ENCODE measurements around the gene DLL4.

Gene DLL4

DNA sequence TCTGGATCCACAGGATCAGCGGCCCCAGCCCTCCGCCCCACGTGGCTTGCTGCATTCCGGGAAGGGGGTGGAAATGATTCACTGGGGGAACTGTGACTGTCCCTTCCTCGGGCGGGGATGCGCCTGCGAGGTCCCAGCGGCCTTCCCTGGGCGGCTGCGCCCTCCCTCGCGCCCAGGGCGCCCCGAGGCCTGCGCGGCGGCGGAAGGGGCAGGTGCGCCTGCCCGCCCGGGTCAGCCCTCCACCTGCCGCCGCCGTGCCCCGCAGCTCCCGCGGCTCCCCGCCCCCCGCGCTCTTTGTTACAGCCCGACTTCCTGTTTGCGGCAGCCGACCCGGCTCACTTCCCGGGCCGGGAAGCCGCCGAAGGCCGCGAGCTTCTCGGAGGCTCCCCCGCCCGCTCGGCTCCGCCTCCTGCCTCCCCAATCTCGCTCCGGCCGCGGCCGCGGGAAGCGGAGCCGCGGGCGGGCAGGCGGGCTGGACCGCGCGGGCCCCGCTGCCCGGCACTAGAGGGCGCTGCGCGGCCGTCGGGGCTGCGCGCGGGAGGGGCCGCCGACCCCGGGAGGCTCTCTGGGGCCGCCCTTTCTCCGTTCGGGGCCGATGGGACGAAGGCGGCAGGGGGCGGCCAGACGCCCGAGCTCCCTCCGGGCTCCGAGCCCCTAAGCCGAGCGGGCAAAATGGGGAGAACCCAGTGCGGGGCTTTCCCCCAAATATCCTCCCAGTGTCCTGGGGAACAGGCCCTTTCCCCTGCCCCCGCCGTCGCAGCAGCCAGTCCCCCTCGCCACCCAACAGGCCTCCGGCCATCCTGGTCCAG lies 12.6 kb downstream of the DLL4 start:
- Histone ChIP-seq H3K27ac (peak overlapping the region; percentile 87 to 89), H3K4me1 (peaks cover 0 to 50% (median 26%) of the 10 kb centered on the region in 4 donors), H3K36me3 (no peaks in the 10 kb centered on the region), H3K27me3 (no peaks in the 10 kb centered on the region), H3K9me3 (no peaks in the 10 kb centered on the region), H3K4me3 (peak overlapping the region; percentile 60 to 62)
- TF ChIP-seq, protein P1, sequence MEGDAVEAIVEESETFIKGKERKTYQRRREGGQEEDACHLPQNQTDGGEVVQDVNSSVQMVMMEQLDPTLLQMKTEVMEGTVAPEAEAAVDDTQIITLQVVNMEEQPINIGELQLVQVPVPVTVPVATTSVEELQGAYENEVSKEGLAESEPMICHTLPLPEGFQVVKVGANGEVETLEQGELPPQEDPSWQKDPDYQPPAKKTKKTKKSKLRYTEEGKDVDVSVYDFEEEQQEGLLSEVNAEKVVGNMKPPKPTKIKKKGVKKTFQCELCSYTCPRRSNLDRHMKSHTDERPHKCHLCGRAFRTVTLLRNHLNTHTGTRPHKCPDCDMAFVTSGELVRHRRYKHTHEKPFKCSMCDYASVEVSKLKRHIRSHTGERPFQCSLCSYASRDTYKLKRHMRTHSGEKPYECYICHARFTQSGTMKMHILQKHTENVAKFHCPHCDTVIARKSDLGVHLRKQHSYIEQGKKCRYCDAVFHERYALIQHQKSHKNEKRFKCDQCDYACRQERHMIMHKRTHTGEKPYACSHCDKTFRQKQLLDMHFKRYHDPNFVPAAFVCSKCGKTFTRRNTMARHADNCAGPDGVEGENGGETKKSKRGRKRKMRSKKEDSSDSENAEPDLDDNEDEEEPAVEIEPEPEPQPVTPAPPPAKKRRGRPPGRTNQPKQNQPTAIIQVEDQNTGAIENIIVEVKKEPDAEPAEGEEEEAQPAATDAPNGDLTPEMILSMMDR (IDR thresholded peaks at IDR 0.05) = peak; percentile 45 to 95
- intact Hi-C loops (cut with DNase I; ENCODE audit: low total_unique reads) = loop anchor here (5.0 kb wide), 2 partner anchors 34 to 81 kb away; no protein-coding TSS in a partner anchor
- peak; percentile 73 to 85 for DNase-seq

DNA sequence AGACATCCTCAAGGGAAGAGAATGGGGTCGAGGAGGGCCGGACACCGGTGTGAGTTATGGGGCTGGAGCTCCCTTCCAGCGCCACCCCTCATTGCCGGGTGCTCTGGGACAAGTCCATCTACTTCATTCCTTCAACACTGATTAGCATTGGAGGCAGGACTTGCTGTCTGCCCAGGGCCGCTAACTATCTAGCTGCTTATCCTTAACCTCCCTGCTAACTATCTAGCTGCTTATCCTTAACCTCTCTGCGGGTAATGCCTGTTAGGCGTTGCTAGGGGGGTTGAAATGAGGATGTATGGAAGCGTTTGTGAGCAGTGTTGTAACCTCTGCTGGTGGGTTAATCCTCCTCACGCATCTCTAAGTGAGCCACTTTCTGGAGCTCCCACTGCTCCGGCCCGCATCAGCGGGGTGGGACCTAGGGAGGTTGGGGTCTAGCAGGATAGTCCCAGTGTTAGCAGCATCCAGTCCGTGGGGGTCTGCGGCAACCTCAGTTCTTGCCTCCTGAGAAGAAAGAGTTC lies 13.3 kb downstream of the DLL4 start:
- intact Hi-C loops (cut with DNase I; ENCODE audit: low total_unique reads) = loop anchor here (5.0 kb wide), 2 partner anchors 35 to 80 kb away; no protein-coding TSS in a partner anchor
- peak overlapping the region; percentile 60 to 62 for H3K4me3 ChIP-seq
- TF ChIP-seq, protein P1 (IDR thresholded peaks at IDR 0.05) = no peak
- peak overlapping the region; percentile 87 to 89 for H3K27ac ChIP-seq
- H3K27me3 ChIP-seq = no peaks in the 10 kb centered on the region
- no peaks in the 10 kb centered on the region for H3K9me3 ChIP-seq
- H3K4me1 ChIP-seq = peaks cover 0 to 44% (median 23%) of the 10 kb centered on the region in 4 donors
- no peaks in the 10 kb centered on the region for H3K36me3 ChIP-seq
- DNase-seq = peak in 1 of 2 donors; percentile 55

DNA sequence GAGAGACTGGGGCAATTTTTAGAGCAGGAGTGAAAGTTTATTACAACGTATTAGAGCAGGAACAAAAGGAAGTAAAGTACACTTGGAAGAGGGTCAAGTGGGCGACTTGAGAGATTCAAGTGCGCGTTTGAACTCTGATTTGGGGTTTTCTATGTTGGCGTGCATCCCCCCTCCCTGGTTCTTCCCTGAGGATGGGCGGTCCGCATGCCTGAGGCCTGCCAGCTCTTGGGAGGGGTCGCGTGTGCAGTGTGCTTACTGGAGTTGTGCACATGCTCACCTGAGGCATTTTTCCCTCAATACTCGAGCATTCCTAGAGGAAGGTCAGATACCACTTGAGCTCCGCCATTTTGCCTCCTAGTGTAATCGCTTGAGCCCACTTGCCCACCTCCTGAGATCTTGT lies 13.7 kb downstream of the DLL4 start:
- Histone ChIP-seq H3K4me3 (no peak overlapping the region), H3K4me1 (peaks cover 0 to 39% (median 23%) of the 10 kb centered on the region in 4 donors), H3K9me3 (no peaks in the 10 kb centered on the region), H3K27me3 (no peaks in the 10 kb centered on the region), H3K36me3 (no peaks in the 10 kb centered on the region), H3K27ac (no peak overlapping the region)
- TF ChIP-seq, protein P1 (IDR thresholded peaks at IDR 0.05) = no peak
- no peak for DNase-seq
- intact Hi-C loops (cut with DNase I; ENCODE audit: low total_unique reads) = loop anchor here (5.0 kb wide), 2 partner anchors 36 to 79 kb away; no protein-coding TSS in a partner anchor

DNA sequence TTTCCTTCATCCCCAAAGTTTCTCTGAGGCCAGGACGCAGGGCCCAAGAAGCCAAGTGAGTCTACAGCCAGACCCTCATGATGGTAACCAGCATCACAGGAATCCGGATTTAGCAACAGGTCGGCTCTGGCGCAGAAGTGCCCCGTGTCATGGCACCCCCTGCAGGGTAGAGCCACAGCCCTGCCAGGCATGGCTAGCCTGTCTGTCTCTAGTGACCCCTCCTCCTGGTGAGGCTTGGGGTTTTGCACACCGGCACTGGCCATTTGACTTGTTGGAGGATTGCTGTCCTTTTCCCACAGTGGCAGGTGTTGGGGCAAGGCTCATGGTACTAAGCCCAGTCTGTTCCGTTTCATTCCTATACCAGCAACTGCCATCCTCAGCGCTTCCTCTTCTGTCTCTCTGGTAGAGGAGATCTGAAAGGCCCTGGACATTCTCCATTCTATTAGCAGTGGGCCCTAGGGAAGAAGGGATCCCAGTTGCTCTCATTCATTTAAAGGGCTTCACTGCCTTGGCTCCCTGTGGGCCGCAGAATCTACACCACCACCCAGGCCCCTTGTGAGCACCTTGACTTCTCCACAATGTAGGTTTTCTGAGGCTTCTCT lies 14.7 kb downstream of the DLL4 start:
- Histone ChIP-seq H3K9me3 (no peaks in the 10 kb centered on the region), H3K27ac (no peak overlapping the region), H3K4me3 (no peak overlapping the region), H3K36me3 (no peaks in the 10 kb centered on the region), H3K27me3 (no peaks in the 10 kb centered on the region), H3K4me1 (peaks cover 0 to 31% (median 20%) of the 10 kb centered on the region in 4 donors)
- intact Hi-C loops (cut with DNase I; ENCODE audit: low total_unique reads) = loop anchor here (5.0 kb wide), 2 partner anchors 37 to 78 kb away; no protein-coding TSS in a partner anchor
- TF ChIP-seq, protein P1 (IDR thresholded peaks at IDR 0.05) = no peak
- no peak for DNase-seq

DNA sequence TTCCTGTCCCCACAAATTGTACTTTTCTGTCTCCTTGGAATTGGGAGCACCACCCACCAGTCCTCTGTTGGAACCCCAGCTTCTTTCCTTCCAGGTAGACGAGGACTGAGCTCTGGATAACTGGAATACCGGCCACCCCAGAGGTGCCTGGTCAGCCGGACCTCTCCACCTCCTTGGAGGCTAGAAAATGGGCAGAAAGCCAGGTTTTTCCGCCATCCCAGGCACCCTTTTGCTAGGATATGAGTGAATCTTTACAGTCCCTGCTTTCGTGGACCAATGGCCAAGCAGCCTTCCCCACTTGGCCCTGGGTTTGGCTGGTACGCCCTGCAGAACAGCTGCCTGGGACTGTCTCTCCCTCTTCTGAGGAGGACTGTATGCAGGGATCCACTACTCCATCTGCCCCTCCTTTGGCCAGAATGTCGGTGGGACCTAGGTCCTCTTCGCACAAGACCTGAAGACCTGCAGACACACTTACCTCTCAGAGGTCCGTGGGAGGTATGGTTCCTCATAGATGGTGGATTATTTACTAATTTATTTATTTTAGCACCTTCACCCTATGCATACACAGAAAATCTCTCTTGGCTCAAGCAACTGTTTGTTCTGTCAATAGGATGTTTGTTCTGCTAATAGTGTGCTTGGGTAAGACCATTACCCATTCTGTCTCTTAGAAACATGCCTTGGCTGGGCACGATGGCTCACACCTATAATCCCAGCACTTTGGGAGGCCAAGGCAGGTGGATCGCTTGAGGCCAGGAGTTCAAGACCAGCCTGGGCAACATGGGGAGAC lies 15.6 kb downstream of the DLL4 start:
- DNase-seq = no peak
- Histone ChIP-seq H3K4me1 (peaks cover 0 to 31% (median 20%) of the 10 kb centered on the region in 4 donors), H3K27me3 (no peaks in the 10 kb centered on the region), H3K36me3 (no peaks in the 10 kb centered on the region), H3K9me3 (no peaks in the 10 kb centered on the region), H3K27ac (no peak overlapping the region), H3K4me3 (no peak overlapping the region)
- TF ChIP-seq, protein P1 (IDR thresholded peaks at IDR 0.05) = no peak
- intact Hi-C loops (cut with DNase I; ENCODE audit: low total_unique reads) = loop anchor here (5.0 kb wide), 2 partner anchors 37 to 78 kb away; no protein-coding TSS in a partner anchor

All from tibial artery (tissue), 4 donors.